Ishikawa (cell line): ENCODE measurements around the gene UBE2C.

Experiments
- CREB1 ChIP-seq: IDR thresholded peaks from 2 replicates; pipeline ENCODE4 v1.6.1; 2012; ENCODE audit warnings: low read depth
- TAF1 ChIP-seq: IDR thresholded peaks from 2 replicates; pipeline ENCODE4 v1.6.1; 2012; ENCODE audit warnings: low read depth, mild to moderate bottlenecking
- ZBTB7A ChIP-seq: IDR thresholded peaks from 2 replicates; pipeline ENCODE4 v1.6.1; 2012; ENCODE audit warnings: low read depth
- TF ChIP-seq, protein P1 (sequence below): IDR thresholded peaks from 2 replicates; pipeline ENCODE4 v1.6.1; 2012; ENCODE audit warnings: low read depth, mild to moderate bottlenecking
- TF ChIP-seq, protein P2 (sequence below): IDR thresholded peaks from 2 replicates; pipeline ENCODE4 v1.6.1; 2012

DNA sequence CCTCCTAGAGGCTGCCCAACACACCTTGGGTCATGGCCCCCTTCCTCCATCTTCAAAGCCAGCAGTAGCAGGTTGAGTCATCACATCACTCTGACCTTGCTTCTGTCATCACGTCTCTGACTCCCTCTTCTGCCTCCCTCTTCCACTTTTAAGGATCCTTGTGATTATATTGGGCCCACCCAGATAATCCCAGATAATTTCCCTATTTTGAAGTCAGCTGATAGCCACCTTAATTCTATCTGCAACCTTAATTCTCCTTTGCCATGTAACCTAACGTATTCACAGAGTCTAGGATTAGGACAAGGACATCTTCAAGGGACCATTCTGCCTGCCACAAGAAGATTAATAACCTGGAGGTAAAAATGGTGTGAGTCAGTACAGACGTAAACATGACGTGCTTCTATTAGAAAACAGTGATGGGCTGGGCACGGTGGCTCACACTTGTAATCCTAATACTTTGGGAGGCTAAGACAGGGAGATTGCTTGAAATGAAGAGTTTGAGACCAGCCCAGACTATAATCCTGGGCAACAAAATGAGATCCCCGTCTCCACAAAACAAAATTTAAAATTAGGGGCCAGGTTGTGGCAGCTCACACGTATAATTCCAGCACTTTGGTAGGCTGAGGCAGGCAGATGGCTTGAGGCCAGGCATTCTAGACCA is 48.2 kb downstream of the UBE2C start:
- TF ChIP-seq, protein P1, sequence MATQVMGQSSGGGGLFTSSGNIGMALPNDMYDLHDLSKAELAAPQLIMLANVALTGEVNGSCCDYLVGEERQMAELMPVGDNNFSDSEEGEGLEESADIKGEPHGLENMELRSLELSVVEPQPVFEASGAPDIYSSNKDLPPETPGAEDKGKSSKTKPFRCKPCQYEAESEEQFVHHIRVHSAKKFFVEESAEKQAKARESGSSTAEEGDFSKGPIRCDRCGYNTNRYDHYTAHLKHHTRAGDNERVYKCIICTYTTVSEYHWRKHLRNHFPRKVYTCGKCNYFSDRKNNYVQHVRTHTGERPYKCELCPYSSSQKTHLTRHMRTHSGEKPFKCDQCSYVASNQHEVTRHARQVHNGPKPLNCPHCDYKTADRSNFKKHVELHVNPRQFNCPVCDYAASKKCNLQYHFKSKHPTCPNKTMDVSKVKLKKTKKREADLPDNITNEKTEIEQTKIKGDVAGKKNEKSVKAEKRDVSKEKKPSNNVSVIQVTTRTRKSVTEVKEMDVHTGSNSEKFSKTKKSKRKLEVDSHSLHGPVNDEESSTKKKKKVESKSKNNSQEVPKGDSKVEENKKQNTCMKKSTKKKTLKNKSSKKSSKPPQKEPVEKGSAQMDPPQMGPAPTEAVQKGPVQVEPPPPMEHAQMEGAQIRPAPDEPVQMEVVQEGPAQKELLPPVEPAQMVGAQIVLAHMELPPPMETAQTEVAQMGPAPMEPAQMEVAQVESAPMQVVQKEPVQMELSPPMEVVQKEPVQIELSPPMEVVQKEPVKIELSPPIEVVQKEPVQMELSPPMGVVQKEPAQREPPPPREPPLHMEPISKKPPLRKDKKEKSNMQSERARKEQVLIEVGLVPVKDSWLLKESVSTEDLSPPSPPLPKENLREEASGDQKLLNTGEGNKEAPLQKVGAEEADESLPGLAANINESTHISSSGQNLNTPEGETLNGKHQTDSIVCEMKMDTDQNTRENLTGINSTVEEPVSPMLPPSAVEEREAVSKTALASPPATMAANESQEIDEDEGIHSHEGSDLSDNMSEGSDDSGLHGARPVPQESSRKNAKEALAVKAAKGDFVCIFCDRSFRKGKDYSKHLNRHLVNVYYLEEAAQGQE = no peak
- no peak for TF ChIP-seq TAF1
- no peak for TF ChIP-seq ZBTB7A
- TF ChIP-seq, protein P2, sequence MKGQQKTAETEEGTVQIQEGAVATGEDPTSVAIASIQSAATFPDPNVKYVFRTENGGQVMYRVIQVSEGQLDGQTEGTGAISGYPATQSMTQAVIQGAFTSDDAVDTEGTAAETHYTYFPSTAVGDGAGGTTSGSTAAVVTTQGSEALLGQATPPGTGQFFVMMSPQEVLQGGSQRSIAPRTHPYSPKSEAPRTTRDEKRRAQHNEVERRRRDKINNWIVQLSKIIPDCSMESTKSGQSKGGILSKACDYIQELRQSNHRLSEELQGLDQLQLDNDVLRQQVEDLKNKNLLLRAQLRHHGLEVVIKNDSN = no peak
- no peak for TF ChIP-seq CREB1
